ENCODE data around the gene SPATA18.

The SPATA18 gene

GRCh38 chr4:52051213-52051614 lies at the start of gene SPATA18:
Gene SPATA18 (plus strand): TSS chr4:52051304. CDS start chr4:52051705, 401 bp downstream.
- no peak for FAIRE-seq

- no peak for FAIRE-seq
These were observed 49.5 kb upstream of the SPATA18 start for GRCh38 chr4:52001616-52002015.

GRCh38 chr4:52004414-52004813 lies 46.7 kb upstream of the SPATA18 start:
- no peak for FAIRE-seq

GRCh38 chr4:52005604-52006273 lies 45.4 kb upstream of the SPATA18 start:
- FAIRE-seq, result no peak

- FAIRE-seq, result no peak
These were observed 44.2 kb upstream of the SPATA18 start for GRCh38 chr4:52006887-52007286.

- no peak for FAIRE-seq
These were observed 40.1 kb upstream of the SPATA18 start for GRCh38 chr4:52010986-52011385.

GRCh38 chr4:52012651-52013050 lies 38.5 kb upstream of the SPATA18 start:
- FAIRE-seq, result no peak

GRCh38 chr4:52014903-52015302 lies 36.2 kb upstream of the SPATA18 start:
- peak; percentile 27 for FAIRE-seq

GRCh38 chr4:52015366-52015765 lies 35.7 kb upstream of the SPATA18 start:
- FAIRE-seq, result peak; percentile 95

GRCh38 chr4:52016981-52017380 lies 34.1 kb upstream of the SPATA18 start:
- no peak for FAIRE-seq

GRCh38 chr4:52017814-52018213 lies 33.3 kb upstream of the SPATA18 start:
- FAIRE-seq, result peak; percentile 71

- FAIRE-seq, result peak; percentile 33
These were observed 31.0 kb upstream of the SPATA18 start, which contains the start of gene LRRC66 for GRCh38 chr4:52019936-52020657. Gene LRRC66 (minus strand): TSS chr4:52020363. CDS start chr4:52017613, 2,750 bp downstream.

GRCh38 chr4:52028970-52029369 lies 22.1 kb upstream of the SPATA18 start:
- FAIRE-seq, result no peak

GRCh38 chr4:52032005-52032404 lies 19.1 kb upstream of the SPATA18 start:
- no peak for FAIRE-seq

- FAIRE-seq, result no peak
These were observed 15.9 kb upstream of the SPATA18 start for GRCh38 chr4:52035190-52035589.

- peak; percentile 92 for FAIRE-seq
These were observed 14.1 kb upstream of the SPATA18 start for GRCh38 chr4:52036886-52037530.

GRCh38 chr4:52037689-52038102 lies 13.4 kb upstream of the SPATA18 start:
- FAIRE-seq, result no peak

GRCh38 chr4:52038103-52038912 lies 12.8 kb upstream of the SPATA18 start, which contains the start of gene SGCB:
Gene SGCB (minus strand): TSS chr4:52038299. CDS start chr4:52038259, 40 bp downstream.
- FAIRE-seq, result no peak

- no peak for FAIRE-seq
These were observed 6.1 kb upstream of the SPATA18 start for GRCh38 chr4:52045028-52045427.

- no peak for FAIRE-seq
These were observed 1.8 kb upstream of the SPATA18 start for GRCh38 chr4:52049266-52049665.

GRCh38 chr4:52051615-52052474 lies 741 bp downstream of the SPATA18 start:
- FAIRE-seq, result no peak

- FAIRE-seq, result no peak
These were observed 1.3 kb downstream of the SPATA18 start for GRCh38 chr4:52052475-52052780.

Data from islet of Langerhans (tissue), 1 donor.